HG02885 (cell line): Measurements from ENCODE around the gene ELL.

Source experiments
- ATAC-seq: cut with Tn5 transposase; IDR thresholded peaks from one replicate; pipeline ENCODE4 v1.9.1; 2021; ENCODE audit warnings: mild to moderate bottlenecking; ENCODE audit not compliant: unreplicated experiment, poor library complexity

Gene ELL

DNA sequence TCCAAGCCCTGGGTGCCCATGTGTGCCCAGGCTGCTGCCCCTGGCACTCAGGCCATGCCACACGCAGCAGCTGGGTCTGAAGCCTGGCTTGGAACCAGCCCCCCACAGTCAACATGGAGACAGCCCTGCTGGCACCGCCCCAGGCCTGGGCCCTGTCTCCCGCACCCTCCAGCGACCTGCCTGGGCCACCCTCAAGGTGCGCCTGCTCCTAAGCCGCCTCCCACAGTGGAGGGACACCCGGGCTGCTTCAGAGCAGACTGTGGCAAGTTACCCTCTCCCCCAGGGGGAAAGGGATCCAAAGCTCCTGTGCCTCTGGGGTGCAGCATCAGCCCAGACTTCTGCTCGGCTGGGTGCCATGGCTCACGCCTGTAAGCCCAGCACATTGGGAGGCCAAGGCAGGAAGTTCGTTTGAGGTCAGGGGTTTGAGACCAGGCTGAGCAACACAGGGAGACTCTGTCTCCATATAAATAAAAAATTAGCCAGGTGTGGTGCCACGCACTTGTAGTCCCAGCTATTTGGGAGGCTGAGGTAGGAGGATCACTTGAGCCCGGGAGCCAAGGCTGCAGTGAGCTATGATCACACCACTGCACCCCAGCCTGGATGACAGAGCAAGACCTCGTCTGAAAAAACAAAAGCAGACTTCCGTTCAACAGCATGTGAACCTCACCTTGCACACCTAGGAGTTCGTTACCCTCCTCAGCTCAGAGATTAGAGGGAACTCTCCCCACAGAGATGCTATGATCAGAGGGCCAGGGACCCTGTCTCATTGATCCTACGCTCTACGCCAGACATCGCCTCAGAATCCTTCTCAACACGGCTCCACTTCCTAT lies 15.6 kb downstream of the ELL start:
- ATAC-seq: no peak

DNA sequence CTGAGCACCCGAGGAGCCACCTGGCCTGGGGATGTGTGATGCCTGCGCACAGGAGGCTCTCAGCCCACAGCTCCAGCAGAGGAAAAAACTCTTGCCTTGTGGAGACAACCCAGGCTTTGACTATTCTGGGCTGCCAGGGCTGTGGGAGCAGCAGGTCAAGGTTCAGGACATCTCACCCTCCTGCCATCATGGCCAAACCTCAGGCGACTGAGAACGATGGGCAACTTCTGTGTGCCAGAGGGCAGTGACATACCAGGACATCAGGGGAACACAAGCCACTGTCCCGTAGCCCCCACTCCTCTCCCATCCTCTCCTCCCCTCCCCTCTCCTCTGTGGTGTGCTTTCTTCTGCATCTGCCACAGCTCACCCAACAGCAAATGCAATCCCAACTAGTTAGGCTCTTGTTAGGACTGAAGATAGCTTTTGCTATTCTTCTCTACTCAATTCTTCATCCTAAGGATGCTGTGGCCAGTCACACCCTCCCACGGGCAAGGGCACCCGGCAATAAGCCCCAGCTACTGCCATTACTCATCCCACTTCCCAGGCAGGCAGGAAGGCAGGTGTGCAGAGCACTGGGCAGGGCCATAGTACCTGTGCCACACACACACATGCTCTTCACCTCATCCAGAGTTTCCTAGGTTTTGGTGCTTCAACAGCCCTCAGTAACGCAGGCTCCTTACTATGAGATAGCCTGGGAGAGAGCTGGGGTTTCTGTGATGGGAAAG lies 16.8 kb downstream of the ELL start:
- ATAC-seq: no peak

DNA sequence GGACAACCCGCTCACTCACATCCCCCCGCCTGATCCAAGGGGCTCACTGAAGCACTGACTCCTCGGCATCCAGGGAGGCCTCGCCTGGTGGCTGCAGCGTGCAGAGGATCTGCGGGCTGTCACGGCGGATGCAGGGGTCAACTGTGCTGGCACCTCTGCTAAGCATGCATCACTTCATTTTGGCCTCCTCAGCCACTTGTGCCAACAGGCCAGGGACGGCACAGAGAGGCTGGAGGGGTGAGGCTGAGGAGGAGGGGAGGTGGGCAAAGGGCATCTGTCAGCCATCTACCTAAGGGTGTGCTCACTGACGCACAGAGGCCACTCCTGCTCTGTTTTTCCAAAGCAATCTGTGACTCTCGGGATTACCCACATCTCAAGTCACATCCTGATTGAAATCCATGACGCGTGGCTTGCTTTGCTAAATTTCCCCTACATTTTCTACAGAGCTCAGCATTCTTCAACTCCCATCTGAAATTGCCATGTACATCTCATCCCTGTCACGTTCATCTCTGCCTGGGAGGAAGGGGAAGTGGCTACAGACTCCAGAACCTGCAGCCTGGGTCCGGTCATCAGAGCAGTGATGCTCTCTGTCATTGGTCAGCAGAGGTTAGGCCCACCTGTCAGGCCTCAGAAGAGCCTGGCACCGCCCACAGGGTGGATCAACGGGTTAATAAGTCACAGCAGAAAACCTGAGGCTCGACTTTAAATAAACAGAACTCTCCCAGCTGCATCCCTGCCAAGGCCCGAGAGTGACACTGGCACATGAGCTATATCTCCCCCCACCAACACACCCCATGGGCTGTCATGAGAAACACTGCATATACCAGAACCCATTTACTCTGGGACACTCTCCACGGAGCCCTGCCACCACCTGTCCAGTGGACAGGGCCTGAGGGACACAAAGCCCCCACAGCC lies 17.6 kb downstream of the ELL start:
- no peak for ATAC-seq

GRCh38 chr19:18503337-18503970 lies 18.4 kb downstream of the ELL start:
- no peak for ATAC-seq

GRCh38 chr19:18502638-18503294 lies 19.1 kb downstream of the ELL start:
- no peak for ATAC-seq

- no peak for ATAC-seq
Observed at GRCh38 chr19:18502246-18502637, 19.6 kb downstream of the ELL start.

DNA sequence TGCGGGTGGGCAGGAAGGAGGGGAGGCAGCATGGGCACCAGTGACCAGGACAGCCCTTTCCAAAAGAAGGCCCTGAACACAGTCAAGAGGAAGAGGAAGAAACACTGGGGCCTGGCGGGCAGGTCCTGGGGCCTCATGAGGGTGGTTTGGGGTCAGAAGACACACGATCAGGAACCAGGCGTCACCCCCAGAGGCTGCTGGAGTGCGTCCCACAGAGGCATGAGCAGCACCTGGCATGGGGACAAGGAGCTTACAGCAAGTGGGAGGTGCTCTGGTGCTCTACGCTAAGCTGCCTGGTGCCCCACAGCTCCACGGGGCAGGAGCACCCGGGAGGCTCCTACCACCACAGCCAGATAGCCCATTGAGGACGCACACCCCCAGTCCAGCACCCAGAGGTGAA lies 20.0 kb downstream of the ELL start:
- no peak for ATAC-seq

GRCh38 chr19:18501351-18501750 lies 20.5 kb downstream of the ELL start:
- ATAC-seq: no peak

- ATAC-seq: no peak
Observed at GRCh38 chr19:18500799-18501198, 21.1 kb downstream of the ELL start.

GRCh38 chr19:18500376-18500775 lies 21.5 kb downstream of the ELL start:
- no peak for ATAC-seq

- ATAC-seq: no peak
Observed at GRCh38 chr19:18499055-18499775, 22.7 kb downstream of the ELL start.

- ATAC-seq: no peak
Observed at GRCh38 chr19:18496980-18497256, 25.0 kb downstream of the ELL start.

GRCh38 chr19:18496167-18496979 lies 25.5 kb downstream of the ELL start:
- ATAC-seq: no peak

DNA sequence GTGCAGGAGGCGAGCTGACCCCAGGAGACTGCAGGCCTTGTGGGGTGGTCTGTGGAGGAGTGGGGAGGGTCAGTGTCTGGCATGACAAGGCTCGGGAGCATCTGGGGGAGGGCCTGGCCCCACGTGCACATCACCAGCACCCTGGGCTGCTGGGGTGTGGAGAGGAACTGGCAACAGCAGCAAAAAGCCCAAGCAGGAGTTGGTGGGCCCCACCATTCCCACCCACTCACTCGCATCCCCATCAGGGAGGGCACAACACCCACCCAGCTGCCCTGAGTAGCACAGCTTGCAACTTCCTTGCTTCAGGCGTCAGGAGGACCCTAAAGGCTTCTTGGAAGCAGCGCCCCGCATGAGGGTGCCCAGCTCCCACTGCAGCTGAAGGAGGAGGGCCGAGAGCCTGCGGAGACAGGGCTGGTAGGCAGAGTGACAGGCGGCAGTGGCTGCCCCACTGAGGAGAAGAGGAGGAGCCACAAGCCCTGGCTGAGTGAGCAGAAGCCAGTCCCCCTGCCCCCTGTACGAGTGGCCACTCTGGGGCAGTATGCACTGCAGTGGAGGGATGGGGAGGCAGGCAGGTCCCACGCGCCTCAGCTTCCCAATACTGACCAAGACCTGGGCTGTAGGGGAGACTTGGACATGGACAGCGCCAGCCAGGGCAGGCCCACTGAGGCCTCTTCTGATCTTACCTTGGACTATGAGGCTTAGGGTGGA lies 26.5 kb downstream of the ELL start:
- ATAC-seq: no peak

- ATAC-seq: no peak
Observed at GRCh38 chr19:18494267-18494607, 27.6 kb downstream of the ELL start.

DNA sequence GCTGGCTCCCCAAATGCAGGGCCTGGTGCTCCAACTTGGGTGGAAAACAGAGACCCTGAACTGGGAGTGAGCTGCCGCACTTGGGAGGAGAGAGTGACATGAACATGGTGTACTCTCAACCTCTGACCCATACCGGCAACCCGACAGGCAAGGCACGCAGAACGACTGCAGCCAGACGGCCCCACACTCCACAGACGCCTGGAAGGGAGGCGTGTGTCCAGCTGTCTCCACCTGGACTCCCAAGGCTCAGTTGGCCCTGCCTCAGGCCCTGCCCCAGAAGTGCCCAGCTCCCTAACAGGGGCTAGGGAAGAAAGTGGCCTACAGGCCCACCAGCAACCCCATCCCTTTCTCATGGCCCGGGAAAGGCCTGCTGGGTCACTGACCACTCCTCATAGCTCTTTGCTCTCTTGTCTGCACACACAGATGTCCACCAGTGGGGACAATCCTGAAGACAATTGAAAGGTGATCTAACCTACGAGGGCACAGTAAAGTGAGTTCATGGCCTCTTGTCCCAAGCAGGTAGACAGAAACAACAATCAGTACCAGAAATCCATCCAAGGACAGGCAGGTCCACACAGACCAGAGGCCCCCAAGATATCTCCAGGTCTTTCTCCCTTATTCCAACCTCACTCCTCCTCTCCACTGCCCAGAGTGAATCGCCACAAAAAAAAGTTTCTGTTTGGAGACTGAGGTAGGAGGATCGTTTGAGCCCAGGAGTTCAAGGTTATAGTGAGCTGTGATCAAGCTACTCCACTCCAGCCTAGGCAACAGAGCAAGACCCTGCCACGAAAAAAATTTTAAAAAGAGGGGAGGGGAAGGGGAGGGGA lies 28.2 kb downstream of the ELL start:
- no peak for ATAC-seq
